Measurements from ENCODE around the gene PIK3R4. TPM values are rescaled to one million over a fixed set of nuclear protein-coding genes. Genes with fewer than 3 reads are reported as not detected.

PIK3R4 gene
- total RNA-seq: 58.5 TPM

DNA sequence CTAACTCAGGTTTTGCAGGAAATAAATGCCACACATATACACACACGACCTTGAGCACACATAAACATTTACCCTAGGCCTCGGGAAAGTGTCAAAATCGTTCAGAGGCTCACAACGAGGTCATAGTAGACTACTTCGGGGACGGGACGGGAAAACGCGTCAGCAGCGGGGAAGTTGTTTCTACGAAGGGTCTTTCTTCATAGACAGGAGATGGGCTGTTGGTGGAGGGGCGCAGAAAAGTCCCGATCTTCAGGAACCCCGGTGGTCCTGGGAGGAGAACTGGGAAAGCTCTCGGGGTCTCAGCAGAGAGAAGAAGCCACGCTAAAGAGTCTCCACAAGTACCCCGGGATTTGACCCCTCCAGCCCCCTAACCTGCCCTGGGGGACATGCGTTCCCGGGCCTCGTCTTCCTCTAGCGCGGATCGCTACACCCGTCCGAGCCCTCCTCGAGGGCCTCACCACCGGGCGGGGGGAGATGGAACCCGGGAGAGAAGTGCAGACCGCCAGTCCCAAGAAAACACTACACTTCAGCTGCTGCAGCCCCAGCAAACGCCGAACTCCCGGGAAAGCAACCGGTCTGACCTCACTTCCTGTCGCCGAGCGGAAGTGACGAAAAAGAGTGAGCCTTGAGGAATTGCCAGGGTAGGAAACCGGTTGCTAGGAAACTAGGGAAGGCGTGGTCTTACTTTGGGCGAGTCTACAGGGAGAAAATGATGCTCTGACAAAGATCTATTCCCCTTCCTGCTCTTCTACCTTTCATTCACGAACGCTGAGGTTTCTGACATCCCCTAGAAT is at the start of gene PIK3R4:
Gene PIK3R4 (minus strand): TSS at position 584 of the 794 bp plus-strand sequence. CDS start 1,611 bp downstream, outside the sequence.
- peak within 1 kb of the TSS; percentile 93 to 96 (median 93) for H3K9ac ChIP-seq (ENCODE audit: low read depth in 1 of 3, low read length in 3 of 3)
- H3K4me1 ChIP-seq (ENCODE audit: control insufficient read depth in 3 of 3, insufficient read depth in 3 of 3, low read length in 3 of 3): peaks cover 33 to 40% (median 33%) of the 10 kb centered on the region in 3 donors

DNA sequence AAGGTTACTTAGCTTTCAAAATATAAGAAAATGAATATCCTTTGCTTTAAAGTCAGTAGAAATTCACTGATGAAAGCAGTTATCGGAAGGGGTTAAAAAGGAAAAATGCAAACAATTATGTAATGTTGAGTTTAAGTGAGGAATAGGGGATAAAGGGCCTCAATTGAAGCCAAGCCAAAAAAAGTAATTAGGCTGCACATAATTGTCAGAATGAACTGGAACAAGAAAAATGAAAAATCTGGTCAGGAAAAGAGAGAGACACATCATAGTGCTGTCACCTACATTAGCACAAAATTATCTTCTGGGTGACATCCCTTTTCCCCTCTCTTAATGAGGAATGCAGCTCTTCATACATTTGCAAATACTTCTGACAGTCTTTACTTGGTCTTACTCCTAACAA is 48.8 kb upstream of the PIK3R4 start:
- no peak overlapping the region for H3K4me3 ChIP-seq (ENCODE audit: low read length in 3 of 3)
- H3K4me1 ChIP-seq (ENCODE audit: control insufficient read depth in 3 of 3, insufficient read depth in 3 of 3, low read length in 3 of 3): no peaks in the 10 kb centered on the region
- H3K9ac ChIP-seq (ENCODE audit: low read depth in 1 of 3, low read length in 3 of 3): no peak overlapping the region
- no peaks in the 10 kb centered on the region for H3K27me3 ChIP-seq (ENCODE audit: control insufficient read depth in 3 of 3, insufficient read depth in 3 of 3, low read length in 3 of 3)
- H3K9me3 ChIP-seq (ENCODE audit: control insufficient read depth in 3 of 3, low read length in 3 of 3): no peaks in the 10 kb centered on the region
- no peak overlapping the region for H3K27ac ChIP-seq (ENCODE audit: low read depth, low read length)
- no peaks in the 10 kb centered on the region for H3K36me3 ChIP-seq (ENCODE audit: control insufficient read depth in 3 of 3, insufficient read depth in 3 of 3, low read length in 3 of 3)

More for the DNA sequence above, at the start of gene PIK3R4:
- Histone ChIP-seq H3K27ac (ENCODE audit: low read depth, low read length) (peak within 1 kb of the TSS; percentile 86), H3K9me3 (ENCODE audit: control insufficient read depth in 3 of 3, low read length in 3 of 3) (no peaks in the 10 kb centered on the region), H3K27me3 (ENCODE audit: control insufficient read depth in 3 of 3, insufficient read depth in 3 of 3, low read length in 3 of 3) (no peaks in the 10 kb centered on the region), H3K36me3 (ENCODE audit: control insufficient read depth in 3 of 3, insufficient read depth in 3 of 3, low read length in 3 of 3) (peaks cover 0 to 12% (median 9%) of the 10 kb centered on the region in 3 donors), H3K4me3 (ENCODE audit: low read length in 3 of 3) (peak within 1 kb of the TSS; percentile 76 to 93 (median 85))

DNA sequence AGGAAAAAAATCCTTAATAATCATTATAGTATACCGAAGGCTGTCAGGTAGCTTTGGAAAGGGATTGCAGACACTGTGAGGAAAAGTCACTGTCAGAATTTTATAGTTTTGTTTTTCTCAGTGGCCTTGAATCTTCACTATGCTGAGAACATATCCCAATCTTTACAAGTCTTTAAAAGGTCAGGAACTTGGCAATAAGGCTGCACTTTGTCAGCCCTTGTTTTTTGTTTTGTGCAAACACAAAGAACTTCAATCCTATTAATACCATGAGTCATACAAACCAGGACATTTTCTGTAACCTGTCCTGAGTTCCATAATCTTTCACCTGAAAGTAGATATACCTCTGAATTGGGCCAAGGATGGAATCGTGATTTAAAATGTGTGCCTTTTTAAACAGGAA is 45.6 kb upstream of the PIK3R4 start:
- Histone ChIP-seq H3K9ac (ENCODE audit: low read depth in 1 of 3, low read length in 3 of 3) (no peak overlapping the region), H3K27me3 (ENCODE audit: control insufficient read depth in 3 of 3, insufficient read depth in 3 of 3, low read length in 3 of 3) (no peaks in the 10 kb centered on the region), H3K4me1 (ENCODE audit: control insufficient read depth in 3 of 3, insufficient read depth in 3 of 3, low read length in 3 of 3) (no peaks in the 10 kb centered on the region), H3K36me3 (ENCODE audit: control insufficient read depth in 3 of 3, insufficient read depth in 3 of 3, low read length in 3 of 3) (no peaks in the 10 kb centered on the region), H3K9me3 (ENCODE audit: control insufficient read depth in 3 of 3, low read length in 3 of 3) (no peaks in the 10 kb centered on the region), H3K27ac (ENCODE audit: low read depth, low read length) (no peak overlapping the region), H3K4me3 (ENCODE audit: low read length in 3 of 3) (no peak overlapping the region)

DNA sequence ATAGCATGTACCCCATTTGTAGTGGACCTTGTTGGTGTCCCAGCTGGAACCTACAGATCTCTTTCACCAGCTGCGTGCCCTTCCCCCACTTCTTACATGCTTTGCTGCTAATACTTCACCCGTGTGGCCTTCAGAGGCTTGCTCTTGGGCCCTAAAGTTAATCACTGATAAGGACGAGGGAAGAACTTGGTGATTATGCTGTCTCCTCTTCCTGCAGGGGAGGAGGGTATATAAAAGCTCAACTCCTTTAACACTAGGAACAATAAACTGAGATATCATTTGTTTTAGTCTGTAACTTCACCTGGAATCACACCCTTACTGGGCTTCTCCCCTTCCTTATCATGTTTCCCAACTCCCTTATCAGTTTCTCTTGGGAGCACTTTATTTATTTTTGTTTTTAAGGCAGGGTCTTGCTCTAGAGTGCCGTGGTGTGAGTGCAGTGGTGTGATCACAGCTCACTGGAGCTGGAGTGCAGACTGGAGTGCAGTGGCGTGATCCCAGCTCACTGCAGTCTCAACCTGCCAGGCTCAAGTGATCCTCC is 43.2 kb upstream of the PIK3R4 start:
- no peaks in the 10 kb centered on the region for H3K36me3 ChIP-seq (ENCODE audit: control insufficient read depth in 3 of 3, insufficient read depth in 3 of 3, low read length in 3 of 3)
- H3K4me3 ChIP-seq (ENCODE audit: low read length in 3 of 3): no peak overlapping the region
- H3K9me3 ChIP-seq (ENCODE audit: control insufficient read depth in 3 of 3, low read length in 3 of 3): no peaks in the 10 kb centered on the region
- no peaks in the 10 kb centered on the region for H3K4me1 ChIP-seq (ENCODE audit: control insufficient read depth in 3 of 3, insufficient read depth in 3 of 3, low read length in 3 of 3)
- H3K9ac ChIP-seq (ENCODE audit: low read depth in 1 of 3, low read length in 3 of 3): no peak overlapping the region
- no peaks in the 10 kb centered on the region for H3K27me3 ChIP-seq (ENCODE audit: control insufficient read depth in 3 of 3, insufficient read depth in 3 of 3, low read length in 3 of 3)
- no peak overlapping the region for H3K27ac ChIP-seq (ENCODE audit: low read depth, low read length)

DNA sequence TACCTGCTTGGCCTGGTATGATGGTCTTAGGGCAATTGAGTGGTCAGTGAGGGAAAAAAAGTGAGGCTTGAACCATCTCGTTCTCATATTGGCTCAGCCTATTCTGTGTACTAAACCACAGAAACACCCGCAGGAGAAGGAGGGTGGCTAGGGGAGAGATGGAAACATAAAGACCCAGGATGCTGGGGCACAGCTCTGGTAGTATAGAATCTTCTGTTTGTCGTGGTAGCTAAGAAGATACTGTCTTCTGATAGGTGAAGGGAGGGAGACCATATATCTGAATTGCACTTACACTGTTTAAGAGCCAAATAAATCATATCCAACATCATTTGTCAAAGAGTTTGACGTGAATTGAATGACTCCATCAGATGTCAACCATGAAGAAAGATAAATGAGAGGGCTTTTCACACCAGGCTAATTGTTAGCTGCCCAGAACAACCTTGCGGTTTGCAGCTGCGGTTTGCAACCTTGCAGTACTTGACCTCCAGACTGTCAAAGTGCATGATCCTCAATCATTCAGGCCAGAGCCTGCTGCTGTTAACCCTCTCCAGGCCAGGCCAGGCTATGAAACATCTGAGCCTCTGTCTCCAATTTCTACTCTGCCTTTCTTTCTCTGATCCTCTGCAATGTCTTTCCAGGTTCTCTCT is 40.9 kb upstream of the PIK3R4 start:
- Histone ChIP-seq H3K9ac (ENCODE audit: low read depth in 1 of 3, low read length in 3 of 3) (no peak overlapping the region), H3K9me3 (ENCODE audit: control insufficient read depth in 3 of 3, low read length in 3 of 3) (no peaks in the 10 kb centered on the region), H3K36me3 (ENCODE audit: control insufficient read depth in 3 of 3, insufficient read depth in 3 of 3, low read length in 3 of 3) (no peaks in the 10 kb centered on the region), H3K4me3 (ENCODE audit: low read length in 3 of 3) (no peak overlapping the region), H3K27ac (ENCODE audit: low read depth, low read length) (no peak overlapping the region), H3K27me3 (ENCODE audit: control insufficient read depth in 3 of 3, insufficient read depth in 3 of 3, low read length in 3 of 3) (no peaks in the 10 kb centered on the region), H3K4me1 (ENCODE audit: control insufficient read depth in 3 of 3, insufficient read depth in 3 of 3, low read length in 3 of 3) (no peaks in the 10 kb centered on the region)

DNA sequence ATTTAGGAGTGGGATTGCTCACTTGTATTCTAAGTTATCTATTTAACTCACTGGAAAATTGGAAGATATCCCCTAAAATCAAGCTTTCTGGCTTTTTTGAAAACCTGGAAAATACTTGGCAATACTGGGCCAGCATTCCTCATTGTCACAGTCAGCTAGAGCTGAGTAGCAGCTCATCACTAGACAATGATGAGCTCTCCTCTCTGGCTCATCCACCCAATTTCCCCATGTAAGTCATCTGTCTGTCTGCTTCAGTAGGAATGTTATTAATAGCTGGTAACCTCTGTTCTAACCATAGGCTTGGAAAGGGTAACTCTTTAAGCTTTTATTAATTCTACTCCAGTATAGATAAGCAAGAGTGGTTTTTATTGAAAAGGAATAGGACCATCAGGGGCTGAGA is 39.7 kb upstream of the PIK3R4 start:
- Histone ChIP-seq H3K4me3 (ENCODE audit: low read length in 3 of 3) (no peak overlapping the region), H3K27me3 (ENCODE audit: control insufficient read depth in 3 of 3, insufficient read depth in 3 of 3, low read length in 3 of 3) (no peaks in the 10 kb centered on the region), H3K4me1 (ENCODE audit: control insufficient read depth in 3 of 3, insufficient read depth in 3 of 3, low read length in 3 of 3) (no peaks in the 10 kb centered on the region), H3K9me3 (ENCODE audit: control insufficient read depth in 3 of 3, low read length in 3 of 3) (no peaks in the 10 kb centered on the region), H3K27ac (ENCODE audit: low read depth, low read length) (no peak overlapping the region), H3K36me3 (ENCODE audit: control insufficient read depth in 3 of 3, insufficient read depth in 3 of 3, low read length in 3 of 3) (no peaks in the 10 kb centered on the region), H3K9ac (ENCODE audit: low read depth in 1 of 3, low read length in 3 of 3) (no peak overlapping the region)

DNA sequence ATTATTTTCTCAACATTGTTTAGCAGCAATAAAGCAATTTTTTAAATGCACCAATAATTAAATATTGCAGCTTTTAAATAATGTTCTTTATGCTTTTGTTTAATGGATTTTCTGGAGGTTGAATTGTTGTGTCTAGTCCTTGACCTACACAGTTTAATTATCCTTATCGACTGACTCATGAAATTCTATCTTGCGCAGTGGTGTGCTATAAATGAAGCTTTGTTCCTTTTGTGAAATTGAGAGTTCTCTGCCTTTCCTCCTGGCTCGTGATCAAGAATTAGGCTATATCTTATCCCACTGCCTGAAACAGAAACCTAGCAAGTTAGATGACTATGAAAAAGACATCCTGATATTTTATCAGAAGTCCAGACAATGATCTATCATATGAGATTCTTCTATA is 37.0 kb upstream of the PIK3R4 start:
- H3K9ac ChIP-seq (ENCODE audit: low read depth in 1 of 3, low read length in 3 of 3): no peak overlapping the region
- no peaks in the 10 kb centered on the region for H3K9me3 ChIP-seq (ENCODE audit: control insufficient read depth in 3 of 3, low read length in 3 of 3)
- H3K27me3 ChIP-seq (ENCODE audit: control insufficient read depth in 3 of 3, insufficient read depth in 3 of 3, low read length in 3 of 3): no peaks in the 10 kb centered on the region
- no peak overlapping the region for H3K27ac ChIP-seq (ENCODE audit: low read depth, low read length)
- no peaks in the 10 kb centered on the region for H3K36me3 ChIP-seq (ENCODE audit: control insufficient read depth in 3 of 3, insufficient read depth in 3 of 3, low read length in 3 of 3)
- no peak overlapping the region for H3K4me3 ChIP-seq (ENCODE audit: low read length in 3 of 3)
- H3K4me1 ChIP-seq (ENCODE audit: control insufficient read depth in 3 of 3, insufficient read depth in 3 of 3, low read length in 3 of 3): no peaks in the 10 kb centered on the region

DNA sequence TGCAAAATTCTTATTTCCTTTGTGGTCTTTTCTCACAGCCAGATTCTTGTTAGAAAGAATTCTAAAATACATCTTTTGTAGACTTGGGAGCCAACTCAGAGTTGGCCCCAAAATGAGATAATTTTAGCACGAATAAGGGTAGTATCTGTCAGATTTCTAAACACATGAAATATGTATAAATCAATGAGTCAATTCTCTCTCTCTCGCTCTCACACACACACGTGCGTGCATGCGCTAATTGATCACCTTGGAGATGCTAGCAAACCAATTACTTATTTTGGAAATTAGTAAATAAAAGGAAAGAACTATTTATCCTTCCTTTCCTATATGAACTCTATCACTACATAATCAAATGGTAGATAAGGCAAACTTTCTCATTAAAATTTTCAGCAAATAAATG is 32.9 kb upstream of the PIK3R4 start:
- Histone ChIP-seq H3K4me1 (ENCODE audit: control insufficient read depth in 3 of 3, insufficient read depth in 3 of 3, low read length in 3 of 3) (no peaks in the 10 kb centered on the region), H3K27ac (ENCODE audit: low read depth, low read length) (no peak overlapping the region), H3K36me3 (ENCODE audit: control insufficient read depth in 3 of 3, insufficient read depth in 3 of 3, low read length in 3 of 3) (no peaks in the 10 kb centered on the region), H3K9me3 (ENCODE audit: control insufficient read depth in 3 of 3, low read length in 3 of 3) (no peaks in the 10 kb centered on the region), H3K27me3 (ENCODE audit: control insufficient read depth in 3 of 3, insufficient read depth in 3 of 3, low read length in 3 of 3) (no peaks in the 10 kb centered on the region), H3K4me3 (ENCODE audit: low read length in 3 of 3) (no peak overlapping the region), H3K9ac (ENCODE audit: low read depth in 1 of 3, low read length in 3 of 3) (no peak overlapping the region)

DNA sequence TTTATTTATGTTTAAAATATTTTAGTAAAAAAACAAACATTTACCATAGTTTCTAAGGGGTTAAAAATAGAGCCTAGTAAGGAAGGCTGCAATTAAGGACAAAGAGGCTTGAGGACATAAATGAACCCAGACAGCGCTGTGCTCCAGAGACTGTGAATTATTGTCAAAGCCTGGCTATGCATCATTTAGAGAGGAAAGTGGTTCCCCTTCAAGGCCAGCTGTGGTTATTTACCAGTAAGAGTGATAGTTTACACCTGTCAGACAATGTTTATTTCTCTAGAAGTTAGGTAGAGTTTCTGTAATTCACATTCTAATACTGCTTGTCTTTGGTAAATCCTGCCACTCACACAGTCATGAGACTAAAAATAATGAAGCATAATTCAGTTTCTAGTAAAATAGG is 32.4 kb upstream of the PIK3R4 start:
- Histone ChIP-seq H3K4me1 (ENCODE audit: control insufficient read depth in 3 of 3, insufficient read depth in 3 of 3, low read length in 3 of 3) (no peaks in the 10 kb centered on the region), H3K9me3 (ENCODE audit: control insufficient read depth in 3 of 3, low read length in 3 of 3) (no peaks in the 10 kb centered on the region), H3K9ac (ENCODE audit: low read depth in 1 of 3, low read length in 3 of 3) (no peak overlapping the region), H3K27me3 (ENCODE audit: control insufficient read depth in 3 of 3, insufficient read depth in 3 of 3, low read length in 3 of 3) (no peaks in the 10 kb centered on the region), H3K27ac (ENCODE audit: low read depth, low read length) (no peak overlapping the region), H3K36me3 (ENCODE audit: control insufficient read depth in 3 of 3, insufficient read depth in 3 of 3, low read length in 3 of 3) (no peaks in the 10 kb centered on the region), H3K4me3 (ENCODE audit: low read length in 3 of 3) (no peak overlapping the region)

DNA sequence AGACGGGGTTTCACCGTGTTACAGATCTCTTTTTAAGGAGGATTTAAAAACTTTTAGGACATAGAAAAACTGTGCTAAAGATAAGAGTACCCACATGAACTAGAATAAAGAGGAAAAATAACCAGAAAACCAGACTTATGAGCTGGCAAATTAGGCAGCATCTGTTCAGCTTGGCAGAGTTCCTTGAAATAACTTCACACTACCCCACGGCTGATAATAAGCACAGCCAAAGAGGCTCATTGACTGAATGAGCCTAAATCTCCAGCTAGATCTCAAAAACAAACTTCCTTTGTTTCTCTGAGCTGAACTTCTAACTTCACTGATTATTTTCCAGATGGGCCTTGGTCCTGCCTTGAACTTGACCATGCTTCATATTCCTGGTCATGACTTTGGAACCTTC is 26.7 kb upstream of the PIK3R4 start:
- H3K9ac ChIP-seq (ENCODE audit: low read depth in 1 of 3, low read length in 3 of 3): no peak overlapping the region
- H3K4me1 ChIP-seq (ENCODE audit: control insufficient read depth in 3 of 3, insufficient read depth in 3 of 3, low read length in 3 of 3): no peaks in the 10 kb centered on the region
- H3K36me3 ChIP-seq (ENCODE audit: control insufficient read depth in 3 of 3, insufficient read depth in 3 of 3, low read length in 3 of 3): no peaks in the 10 kb centered on the region
- no peak overlapping the region for H3K27ac ChIP-seq (ENCODE audit: low read depth, low read length)
- no peak overlapping the region for H3K4me3 ChIP-seq (ENCODE audit: low read length in 3 of 3)
- H3K27me3 ChIP-seq (ENCODE audit: control insufficient read depth in 3 of 3, insufficient read depth in 3 of 3, low read length in 3 of 3): no peaks in the 10 kb centered on the region
- no peaks in the 10 kb centered on the region for H3K9me3 ChIP-seq (ENCODE audit: control insufficient read depth in 3 of 3, low read length in 3 of 3)

All from skeletal muscle tissue (tissue), 4 donors.